Activated CD8-positive, alpha-beta memory T cell treated with anti-CD3 and anti-CD28 coated beads, Interleukin-2, amount 10 ng/mL, durations not matched to agents 7 days and 5 days (primary cell): ENCODE data around the gene PDE8A. TPM values are rescaled to one million over a fixed set of nuclear protein-coding genes. Genes with fewer than 3 reads are reported as not detected.
A peak's percentile ranks its signal among the peaks of the same experiment; 100 is the strongest.
"Not testable (repeated sequence)": the region's sequence is repeated elsewhere in the genome, so short reads cannot be mapped to it uniquely, and the experiment has no call there.

ENCODE experiments used
- ATAC-seq: fragments of 150-1000 bp; cut with Tn5 transposase; one replicate; pipeline ENCODE4 v1.10.0; 2021; ENCODE audit warnings: moderate library complexity
- CTCF ChIA-PET: fragments of 350-600 bp; sonication (Branson Sonifier 250); formaldehyde crosslinking; loops from one replicate; lab custom pipeline; 2021; ENCODE audit warnings: antibody characterized with exemption; lab: Charles Lee
- DNase-seq: peaks from one replicate; pipeline ENCODE4 v3.0.0-alpha.2; 2020
- H3K27ac Mint-ChIP-seq: one replicate; pipeline ENCODE4 v1.8.0; 2021; ENCODE audit warnings: mild to moderate bottlenecking, mixed read lengths
- H3K27me3 Mint-ChIP-seq: one replicate; pipeline ENCODE4 v1.8.0; 2021; ENCODE audit warnings: mixed read lengths
- H3K36me3 Mint-ChIP-seq: one replicate; pipeline ENCODE4 v1.8.0; 2021; ENCODE audit warnings: mild to moderate bottlenecking, mixed read lengths
- H3K4me1 Mint-ChIP-seq: one replicate; pipeline ENCODE4 v1.8.0; 2021; ENCODE audit warnings: mixed read lengths
- H3K4me3 Mint-ChIP-seq: one replicate; pipeline ENCODE4 v1.8.0; 2021; ENCODE audit warnings: mild to moderate bottlenecking, moderate library complexity, mixed read lengths
- H3K9me3 Mint-ChIP-seq: one replicate; pipeline ENCODE4 v1.8.0; 2022; ENCODE audit warnings: low read depth, mixed read lengths
- total RNA-seq, 2 experiments: library from RNA; stranded (reverse); gene quantifications; one replicate each; pipeline ENCODE4 v1.2.3, GENCODE V29; 2021

The PDE8A gene
- total RNA-seq, 2 experiments from 2014 or later: 17.7 to 21.1 TPM

GRCh38 chr15:85011160-85011571 lies 29.5 kb downstream of the PDE8A start:
- H3K36me3 Mint-ChIP-seq: no peaks in the 10 kb centered on the region
- H3K27ac Mint-ChIP-seq: no peak overlapping the region

GRCh38 chr15:85011724-85012123 lies 30.1 kb downstream of the PDE8A start:
- DNase-seq, H3K27me3 Mint-ChIP-seq, H3K4me1 Mint-ChIP-seq, ATAC-seq, H3K36me3 Mint-ChIP-seq, H3K4me3 Mint-ChIP-seq, H3K9me3 Mint-ChIP-seq, H3K27ac Mint-ChIP-seq, CTCF ChIA-PET: not testable (repeated sequence)

More at GRCh38 chr15:85011160-85011571, 29.5 kb downstream of the PDE8A start:
- CTCF ChIA-PET: interaction anchor here (1.0 kb wide), 1 partner anchor 11 kb away, joined by 3 read pairs; no protein-coding TSS in a partner anchor
- Mint-ChIP-seq H3K4me1 (peaks cover 6% of the 10 kb centered on the region), H3K9me3 (peaks cover 2% of the 10 kb centered on the region), H3K27me3 (no peaks in the 10 kb centered on the region), H3K4me3 (no peak overlapping the region)
- ATAC-seq: no peak
- no peak for DNase-seq

GRCh38 chr15:85013785-85014184 lies 32.1 kb downstream of the PDE8A start:
- no peak for ATAC-seq
- no peak overlapping the region for H3K27ac Mint-ChIP-seq

GRCh38 chr15:85014932-85015331 lies 33.3 kb downstream of the PDE8A start:
- CTCF ChIA-PET: interaction anchor here (0.9 to 1.6 kb wide), 2 partner anchors 14 to 29 kb away, joined by 3 to 5 read pairs; no protein-coding TSS in a partner anchor
- Mint-ChIP-seq H3K9me3 (peaks cover 2% of the 10 kb centered on the region), H3K4me1 (peaks cover 6% of the 10 kb centered on the region), H3K4me3 (no peak overlapping the region), H3K27me3 (no peaks in the 10 kb centered on the region), H3K27ac (no peak overlapping the region), H3K36me3 (no peaks in the 10 kb centered on the region)
- no peak for DNase-seq
- no peak for ATAC-seq

More at GRCh38 chr15:85013785-85014184, 32.1 kb downstream of the PDE8A start:
- peaks cover 2% of the 10 kb centered on the region for H3K9me3 Mint-ChIP-seq
- no peak for DNase-seq
- H3K4me3 Mint-ChIP-seq: no peak overlapping the region
- no peaks in the 10 kb centered on the region for H3K27me3 Mint-ChIP-seq
- H3K4me1 Mint-ChIP-seq: peaks cover 3% of the 10 kb centered on the region
- CTCF ChIA-PET: interaction anchor here (1.6 kb wide), 1 partner anchor 30 kb away, joined by 5 read pairs; no protein-coding TSS in a partner anchor
- no peaks in the 10 kb centered on the region for H3K36me3 Mint-ChIP-seq

GRCh38 chr15:85016275-85016674 lies 34.6 kb downstream of the PDE8A start:
- CTCF ChIA-PET: no interaction called here
- no peaks in the 10 kb centered on the region for H3K27me3 Mint-ChIP-seq

GRCh38 chr15:85019815-85020590 lies 38.3 kb downstream of the PDE8A start:
- Mint-ChIP-seq H3K27me3 (no peaks in the 10 kb centered on the region), H3K9me3 (no peaks in the 10 kb centered on the region), H3K36me3 (no peaks in the 10 kb centered on the region), H3K4me1 (peaks cover 16% of the 10 kb centered on the region), H3K27ac (no peak overlapping the region), H3K4me3 (no peak overlapping the region)
- DNase-seq: no peak
- ATAC-seq: peak; percentile 39
- CTCF ChIA-PET: no interaction called here

More at GRCh38 chr15:85016275-85016674, 34.6 kb downstream of the PDE8A start:
- DNase-seq (no peak), ATAC-seq (no peak)
- H3K4me1 Mint-ChIP-seq: peaks cover 10% of the 10 kb centered on the region
- no peaks in the 10 kb centered on the region for H3K36me3 Mint-ChIP-seq
- H3K4me3 Mint-ChIP-seq: no peak overlapping the region
- no peaks in the 10 kb centered on the region for H3K9me3 Mint-ChIP-seq
- no peak overlapping the region for H3K27ac Mint-ChIP-seq

- Mint-ChIP-seq H3K27me3 (no peaks in the 10 kb centered on the region), H3K4me3 (no peak overlapping the region), H3K9me3 (no peaks in the 10 kb centered on the region), H3K27ac (no peak overlapping the region), H3K36me3 (no peaks in the 10 kb centered on the region), H3K4me1 (peaks cover 24% of the 10 kb centered on the region)
- CTCF ChIA-PET: no interaction called here
- ATAC-seq: no peak
- no peak for DNase-seq
Measured at GRCh38 chr15:85021409-85021808, 39.8 kb downstream of the PDE8A start.

GRCh38 chr15:85022860-85023403 lies 41.3 kb downstream of the PDE8A start:
- ATAC-seq (no peak), DNase-seq (no peak)
- Mint-ChIP-seq H3K27me3 (no peaks in the 10 kb centered on the region), H3K27ac (no peak overlapping the region), H3K9me3 (no peaks in the 10 kb centered on the region), H3K36me3 (no peaks in the 10 kb centered on the region), H3K4me1 (peaks cover 33% of the 10 kb centered on the region), H3K4me3 (no peak overlapping the region)
- CTCF ChIA-PET: interaction anchor here (0.7 kb wide), 1 partner anchor 8 kb away, joined by 3 read pairs; no protein-coding TSS in a partner anchor

- no peak overlapping the region for H3K4me3 Mint-ChIP-seq
- CTCF ChIA-PET: interaction anchor here (1.0 kb wide), 1 partner anchor 19 kb away, joined by 3 read pairs; no protein-coding TSS in a partner anchor
- peaks cover 39% of the 10 kb centered on the region for H3K4me1 Mint-ChIP-seq
- ATAC-seq: no peak
- no peaks in the 10 kb centered on the region for H3K9me3 Mint-ChIP-seq
- DNase-seq: no peak
- no peaks in the 10 kb centered on the region for H3K27me3 Mint-ChIP-seq
- no peak overlapping the region for H3K27ac Mint-ChIP-seq
- peaks cover 1% of the 10 kb centered on the region for H3K36me3 Mint-ChIP-seq
Measured at GRCh38 chr15:85024003-85024402, 42.3 kb downstream of the PDE8A start.

GRCh38 chr15:85024509-85025336 lies 43.1 kb downstream of the PDE8A start:
- DNase-seq (no peak), ATAC-seq (no peak)
- Mint-ChIP-seq H3K4me1 (peaks cover 44% of the 10 kb centered on the region), H3K27ac (no peak overlapping the region), H3K36me3 (peaks cover 1% of the 10 kb centered on the region), H3K4me3 (no peak overlapping the region), H3K27me3 (no peaks in the 10 kb centered on the region), H3K9me3 (no peaks in the 10 kb centered on the region)
- CTCF ChIA-PET: interaction anchor here (1.0 kb wide), 1 partner anchor 20 kb away, joined by 3 read pairs; no protein-coding TSS in a partner anchor

GRCh38 chr15:85025516-85026251 lies 44.0 kb downstream of the PDE8A start:
- CTCF ChIA-PET: no interaction called here
- Mint-ChIP-seq H3K27me3 (no peaks in the 10 kb centered on the region), H3K4me3 (no peak overlapping the region), H3K27ac (no peak overlapping the region), H3K4me1 (peaks cover 47% of the 10 kb centered on the region), H3K36me3 (peaks cover 3% of the 10 kb centered on the region), H3K9me3 (no peaks in the 10 kb centered on the region)
- DNase-seq (no peak), ATAC-seq (no peak)

GRCh38 chr15:85026304-85027032 lies 44.8 kb downstream of the PDE8A start:
- Mint-ChIP-seq H3K4me3 (no peak overlapping the region), H3K4me1 (peaks cover 52% of the 10 kb centered on the region), H3K27ac (peak overlapping the region; percentile 7), H3K36me3 (peaks cover 3% of the 10 kb centered on the region), H3K9me3 (no peaks in the 10 kb centered on the region), H3K27me3 (no peaks in the 10 kb centered on the region)
- DNase-seq: no peak
- CTCF ChIA-PET: no interaction called here
- ATAC-seq: no peak
